Neural cell (in vitro differentiated cells): ENCODE measurements around the gene COA5. TPM values are rescaled to one million over a fixed set of nuclear protein-coding genes. Genes with fewer than 3 reads are reported as not detected.

Experiments used
- H2AFZ ChIP-seq: fragments of 200-600, 300-800 bp; sonication (generic), shearing (Covaris generic); 2 replicates; pipeline ENCODE4 v1.6.0; 2014; ENCODE audit warnings: low read depth, mild to moderate bottlenecking, antibody characterized with exemption, low read length, moderate library complexity
- H3F3A ChIP-seq: fragments of 200-600 bp; shearing (Covaris generic); 2 replicates; pipeline ENCODE4 v1.6.1; 2016; ENCODE audit warnings: mild to moderate bottlenecking, moderate library complexity, mixed read lengths, antibody characterized with exemption, low read length; ENCODE audit not compliant: insufficient read depth, poor library complexity, severe bottlenecking
- H3K27ac ChIP-seq: fragments of 200-600, 300-800 bp; sonication (generic), shearing (Covaris generic); 2 replicates; pipeline ENCODE4 v1.5.1; 2014; ENCODE audit warnings: mild to moderate bottlenecking, low read length, moderate library complexity
- H3K27me3 ChIP-seq: fragments of 300-800, 200-600 bp; sonication (generic), shearing (Covaris generic); 2 replicates; pipeline ENCODE4 v1.6.0; 2014; ENCODE audit warnings: mild to moderate bottlenecking, low read depth, low read length, moderate library complexity; ENCODE audit not compliant: insufficient read depth
- H3K36me3 ChIP-seq: fragments of 300-800, 200-600 bp; sonication (generic), shearing (Covaris generic); 2 replicates; pipeline ENCODE4 v1.5.1; 2014; ENCODE audit warnings: mild to moderate bottlenecking, antibody characterized with exemption, low read length, moderate library complexity; ENCODE audit not compliant: insufficient read depth
- H3K4me2 ChIP-seq: fragments of 300-800, 200-600 bp; sonication (generic), shearing (Covaris generic); 2 replicates; pipeline ENCODE4 v1.6.0; 2014; ENCODE audit warnings: mild to moderate bottlenecking, low read length
- H3K4me3 ChIP-seq: fragments of 300-800, 200-600 bp; sonication (generic), shearing (Covaris generic); 2 replicates; pipeline ENCODE4 v1.5.1; 2014; ENCODE audit warnings: mild to moderate bottlenecking, low read length, moderate library complexity
- H3K79me2 ChIP-seq: fragments of 200-600 bp; shearing (Covaris generic); replicated peaks from 2 replicates; pipeline ENCODE4 v1.6.0; 2014; ENCODE audit warnings: mild to moderate bottlenecking, low read length, moderate library complexity; ENCODE audit not compliant: insufficient read depth
- H3K9ac ChIP-seq: fragments of 300-800, 200-600 bp; sonication (generic), shearing (Covaris generic); 2 replicates; pipeline ENCODE4 v1.6.1; 2016; ENCODE audit warnings: mild to moderate bottlenecking, low read length, mixed read lengths
- H3K9me2 ChIP-seq: fragments of 200-600 bp; shearing (Covaris generic); 2 replicates; pipeline ENCODE4 v1.6.1; 2016; ENCODE audit warnings: mild to moderate bottlenecking, low read length, mixed read lengths; ENCODE audit not compliant: insufficient read depth
- H3K9me3 ChIP-seq: fragments of 200-600, 300-800 bp; sonication (generic), shearing (Covaris generic); 2 replicates; pipeline ENCODE4 v1.6.1; 2016; ENCODE audit warnings: mild to moderate bottlenecking, mixed run types, low read length, moderate library complexity, mixed read lengths
- H4K20me1 ChIP-seq: fragments of 200-600 bp; shearing (Covaris generic); 2 replicates; pipeline ENCODE4 v1.6.1; 2016; ENCODE audit warnings: mild to moderate bottlenecking, mixed run types; ENCODE audit not compliant: insufficient read depth
- CTCF ChIP-seq: fragments of 450-650 bp; IDR thresholded peaks from 2 replicates; pipeline ENCODE4 v1.5.1; 2014; ENCODE audit warnings: antibody characterized with exemption, mild to moderate bottlenecking, moderate library complexity; ENCODE audit not compliant: poor library complexity, severe bottlenecking
- EP300 ChIP-seq: fragments of 450-650 bp; conservative IDR thresholded peaks from 2 replicates; pipeline ENCODE4 v1.6.1; 2014; ENCODE audit warnings: antibody characterized with exemption, mild to moderate bottlenecking, moderate library complexity; ENCODE audit not compliant: poor library complexity, severe bottlenecking
- EZH2 ChIP-seq: fragments of 200-600, 300-800 bp; shearing (Covaris generic), sonication (generic); IDR thresholded peaks from 2 replicates; pipeline ENCODE4 v1.6.1; 2014; ENCODE audit warnings: antibody characterized with exemption, low read length, borderline replicate concordance, mild to moderate bottlenecking; ENCODE audit not compliant: insufficient read depth, poor library complexity, severe bottlenecking
- MXI1 ChIP-seq: fragments of 450-650 bp; conservative IDR thresholded peaks from 2 replicates; pipeline ENCODE4 v1.6.1; 2014; ENCODE audit warnings: antibody characterized with exemption, mild to moderate bottlenecking; ENCODE audit not compliant: poor library complexity, severe bottlenecking
- POLR2AphosphoS5 ChIP-seq: IDR thresholded peaks from 2 replicates; pipeline ENCODE4 v1.6.1; 2012
- RAD21 ChIP-seq: fragments of 450-650 bp; conservative IDR thresholded peaks from 2 replicates; pipeline ENCODE4 v1.6.1; 2014; ENCODE audit warnings: antibody characterized with exemption, mild to moderate bottlenecking, moderate library complexity
- REST ChIP-seq: IDR thresholded peaks from 2 replicates; pipeline ENCODE4 v1.6.1; 2012; ENCODE audit warnings: borderline replicate concordance
- SMC3 ChIP-seq: fragments of 450-650 bp; conservative IDR thresholded peaks from 2 replicates; pipeline ENCODE4 v1.6.1; 2014; ENCODE audit warnings: antibody characterized with exemption, mild to moderate bottlenecking, moderate library complexity; ENCODE audit not compliant: poor library complexity
- TAF1 ChIP-seq: IDR thresholded peaks from 2 replicates; pipeline ENCODE4 v1.6.1; 2012; ENCODE audit warnings: low read depth
- polyA plus RNA-seq: library from polyadenylated mRNA; depleted of rRNA; stranded (reverse); fragments of >200 nt; gene quantifications from 2 replicates; pipeline ENCODE4 v1.2.3, GENCODE V29; 2014

Gene COA5
- polyA plus RNA-seq, 1 donor from 2014 or later: 160 TPM

GRCh38 chr2:98578231-98578630 lies 30.1 kb downstream of the COA5 start:
- H3K4me3 ChIP-seq: no peak overlapping the region
- H3K79me2 ChIP-seq: no peaks in the 10 kb centered on the region
- H3K9me3 ChIP-seq: no peaks in the 10 kb centered on the region
- H4K20me1 ChIP-seq: no peaks in the 10 kb centered on the region
- no peak overlapping the region for H3K9ac ChIP-seq
- H3K4me2 ChIP-seq: no peak overlapping the region
- H3F3A ChIP-seq: no peaks in the 10 kb centered on the region
- no peak for TF ChIP-seq EP300
- TF ChIP-seq MXI1: no peak
- TF ChIP-seq EZH2: no peak
- TF ChIP-seq CTCF: no peak
- TF ChIP-seq RAD21: no peak
- TF ChIP-seq REST: no peak
- TF ChIP-seq POLR2AphosphoS5: no peak
- no peak for TF ChIP-seq SMC3
- TF ChIP-seq TAF1: no peak
- no peak overlapping the region for H2AFZ ChIP-seq
- H3K9me2 ChIP-seq: no peaks in the 10 kb centered on the region
- H3K27ac ChIP-seq: no peak overlapping the region
- no peaks in the 10 kb centered on the region for H3K36me3 ChIP-seq
- H3K27me3 ChIP-seq: no peaks in the 10 kb centered on the region

- Histone ChIP-seq H3F3A (no peaks in the 10 kb centered on the region), H3K9me2 (no peaks in the 10 kb centered on the region), H3K9me3 (no peaks in the 10 kb centered on the region), H3K4me3 (no peak overlapping the region), H2AFZ (no peak overlapping the region), H4K20me1 (no peaks in the 10 kb centered on the region), H3K27ac (no peak overlapping the region), H3K27me3 (no peaks in the 10 kb centered on the region), H3K9ac (no peak overlapping the region), H3K79me2 (no peaks in the 10 kb centered on the region), H3K4me2 (no peak overlapping the region), H3K36me3 (no peaks in the 10 kb centered on the region)
- no peak for TF ChIP-seq MXI1
- no peak for TF ChIP-seq CTCF
- no peak for TF ChIP-seq POLR2AphosphoS5
- TF ChIP-seq SMC3: no peak
- TF ChIP-seq EP300: no peak
Measured at GRCh38 chr2:98577313-98577712, 31.0 kb downstream of the COA5 start.
